ENCODE results near the gene DRD2.

The DRD2 gene

GRCh38 chr11:113484223-113484622 is 9.0 kb upstream of the DRD2 start:
- no peak for DNase-seq (ENCODE audit: low read depth)

GRCh38 chr11:113481672-113482071 is 6.5 kb upstream of the DRD2 start:
- no peak for DNase-seq (ENCODE audit: low read depth)

GRCh38 chr11:113481226-113481625 is 6.0 kb upstream of the DRD2 start:
- DNase-seq (ENCODE audit: low read depth): no peak

- DNase-seq (ENCODE audit: low read depth): no peak
Measured at GRCh38 chr11:113477321-113477720, 2.1 kb upstream of the DRD2 start.

- DNase-seq (ENCODE audit: low read depth): no peak
Measured at GRCh38 chr11:113476553-113476952, 1.4 kb upstream of the DRD2 start.

- peak; percentile 10 for DNase-seq (ENCODE audit: low read depth)
Measured at GRCh38 chr11:113474362-113475159, 637 bp downstream of the DRD2 start.

GRCh38 chr11:113473983-113474361 is 1.2 kb downstream of the DRD2 start:
- no peak for DNase-seq (ENCODE audit: low read depth)

GRCh38 chr11:113472471-113472870 is 2.7 kb downstream of the DRD2 start:
- no peak for DNase-seq (ENCODE audit: low read depth)

GRCh38 chr11:113470233-113470632 is 5.0 kb downstream of the DRD2 start:
- DNase-seq (ENCODE audit: low read depth): no peak

GRCh38 chr11:113468726-113469345 is 6.4 kb downstream of the DRD2 start:
- DNase-seq (ENCODE audit: low read depth): no peak

- DNase-seq (ENCODE audit: low read depth): no peak
Measured at GRCh38 chr11:113467545-113467944, 7.7 kb downstream of the DRD2 start.

GRCh38 chr11:113465786-113466185 is 9.4 kb downstream of the DRD2 start:
- DNase-seq (ENCODE audit: low read depth): no peak

- no peak for DNase-seq (ENCODE audit: low read depth)
Measured at GRCh38 chr11:113464416-113464815, 10.8 kb downstream of the DRD2 start.

- no peak for DNase-seq (ENCODE audit: low read depth)
Measured at GRCh38 chr11:113462830-113463229, 12.4 kb downstream of the DRD2 start.

GRCh38 chr11:113461639-113462038 is 13.6 kb downstream of the DRD2 start:
- DNase-seq (ENCODE audit: low read depth): no peak

- DNase-seq (ENCODE audit: low read depth): no peak
Measured at GRCh38 chr11:113460469-113460868, 14.7 kb downstream of the DRD2 start.

- no peak for DNase-seq (ENCODE audit: low read depth)
Measured at GRCh38 chr11:113458189-113458588, 17.0 kb downstream of the DRD2 start.

- no peak for DNase-seq (ENCODE audit: low read depth)
Measured at GRCh38 chr11:113457784-113458183, 17.4 kb downstream of the DRD2 start.

- no peak for DNase-seq (ENCODE audit: low read depth)
Measured at GRCh38 chr11:113454455-113454854, 20.7 kb downstream of the DRD2 start.

- DNase-seq (ENCODE audit: low read depth): no peak
Measured at GRCh38 chr11:113449743-113450142, 25.5 kb downstream of the DRD2 start.

- no peak for DNase-seq (ENCODE audit: low read depth)
Measured at GRCh38 chr11:113448316-113448677, 26.9 kb downstream of the DRD2 start.

- DNase-seq (ENCODE audit: low read depth): no peak
Measured at GRCh38 chr11:113447621-113448315, 27.4 kb downstream of the DRD2 start.

GRCh38 chr11:113446938-113447337 is 28.3 kb downstream of the DRD2 start:
- DNase-seq (ENCODE audit: low read depth): no peak

Data from activated gamma-delta T cell treated with anti-CD3 and anti-CD28 coated beads, Interleukin-2, amount 50 U/mL, for 16 hours (primary cell).